HCT116 (cell line): Measurements from ENCODE around the gene ZNF521. TPM values are rescaled to one million over a fixed set of nuclear protein-coding genes. Genes with fewer than 3 reads are reported as not detected.

Source experiments
- ATAC-seq: fragments of 200-7000 bp; cut with Tn5 transposase; 2 replicates; pipeline ENCODE4 v1.9.1; 2020; ENCODE audit warnings: mild to moderate bottlenecking, moderate library complexity
- BruUV-seq: library from RNA; stranded (reverse); fragments of 400-500 nt; replicated peaks from 2 replicates; lab custom pipeline; 2021; lab: Mats Ljungman, UMichigan
- CTCF ChIA-PET: fragments of 300-600 bp; sonication (Branson Sonifier 250); formaldehyde crosslinking; loops from one replicate; lab custom pipeline; 2021; ENCODE audit warnings: antibody characterized with exemption; lab: Charles Lee
- POLR2A ChIA-PET: fragments of 300-600, 350-600 bp; sonication (Branson Sonifier 250); formaldehyde crosslinking; loops from one replicate; lab custom pipeline; 2021; ENCODE audit warnings: antibody characterized with exemption; lab: Charles Lee
- RAD21 ChIA-PET, 2 experiments: fragments of 300-600 bp; sonication (Branson Sonifier 250); formaldehyde crosslinking; loops; one replicate each; lab custom pipeline; 2023; ENCODE audit warnings: low total read pairs in 2 of 2; ENCODE audit not compliant: uncharacterized antibody in 2 of 2, unreplicated experiment in 2 of 2, low non-redundant PET in 1 of 2; lab: Charles Lee
- DNase-seq: peaks from one replicate; pipeline ENCODE4 v3.0.0-alpha.2; 2010; ENCODE audit warnings: low read depth, low spot score
- H2AFZ ChIP-seq: fragments of 200-600 bp; shearing (Covaris generic), sonication (generic); 2 replicates; pipeline ENCODE4 v1.6.1; 2017; ENCODE audit warnings: low read depth, mixed run types, mixed read lengths, antibody characterized with exemption, low read length; ENCODE audit not compliant: poor library complexity, severe bottlenecking
- H3K27ac ChIP-seq: 2 replicates; pipeline ENCODE4 v1.5.1; 2012; ENCODE audit warnings: low read depth, low read length
- H3K27me3 ChIP-seq: fragments of 200-600 bp; sonication (generic); 2 replicates; pipeline ENCODE4 v1.6.1; 2016; ENCODE audit warnings: mixed run types, low read length, mixed read lengths; ENCODE audit not compliant: insufficient read depth
- H3K36me3 ChIP-seq, 2 experiments: fragments of 200-500 bp in 1 of 2; fragments of 200-600 bp in 1 of 2; sonication (Bioruptor generic) in 1 of 2; sonication (generic) in 1 of 2; 2 replicates each; pipeline versions ENCODE4 v1.5.1 to v1.6.1; 2014 to 2016; ENCODE audit warnings: low read length in 2 of 2, inconsistent platforms in 1 of 2, mixed read lengths in 1 of 2, mixed run types in 1 of 2; ENCODE audit not compliant: insufficient read depth in 2 of 2, control insufficient read depth in 1 of 2
- H3K4me1 ChIP-seq, 2 experiments: fragments of 200-600 bp in 1 of 2; sonication (generic) in 1 of 2; 2 replicates each; pipeline versions ENCODE4 v1.5.1 to v1.6.1; 2012 to 2017; ENCODE audit warnings: low read length in 2 of 2, inconsistent platforms in 1 of 2, mild to moderate bottlenecking in 1 of 2, mixed read lengths in 1 of 2, mixed run types in 1 of 2, moderate library complexity in 1 of 2; ENCODE audit not compliant: insufficient read depth in 2 of 2, control insufficient read depth in 1 of 2
- H3K4me2 ChIP-seq: fragments of 200-600 bp; sonication (generic); 2 replicates; pipeline ENCODE4 v1.6.1; 2017; ENCODE audit warnings: mixed run types, low read length, mixed read lengths
- H3K4me3 ChIP-seq, 2 experiments: fragments of 200-600 bp in 1 of 2; sonication (generic) in 1 of 2; replicated peaks in 1 of 2; 2 replicates each; pipeline ENCODE4 v1.5.1; 2011 to 2016; ENCODE audit warnings: low read length in 2 of 2, control low read depth in 1 of 2, low read depth in 1 of 2, mild to moderate bottlenecking in 1 of 2, mixed read lengths in 1 of 2, mixed run types in 1 of 2
- H3K79me2 ChIP-seq: fragments of 200-600 bp; sonication (generic); 2 replicates; pipeline ENCODE4 v1.6.1; 2017; ENCODE audit warnings: mild to moderate bottlenecking, mixed run types, low read length, moderate library complexity, mixed read lengths; ENCODE audit not compliant: insufficient read depth
- H3K9ac ChIP-seq: fragments of 200-600 bp; sonication (generic); 2 replicates; pipeline ENCODE4 v1.6.1; 2016; ENCODE audit warnings: low read length, mixed read lengths
- H3K9me2 ChIP-seq: fragments of 200-600 bp; sonication (generic), shearing (Covaris generic); 2 replicates; pipeline ENCODE4 v1.6.1; 2017; ENCODE audit warnings: mixed run types, mild to moderate bottlenecking, moderate library complexity; ENCODE audit not compliant: insufficient read depth
- H3K9me3 ChIP-seq, 2 experiments: fragments of 200-500 bp in 1 of 2; fragments of 200-600 bp in 1 of 2; sonication (Bioruptor generic) in 1 of 2; sonication (generic) in 1 of 2; 2 replicates each; pipeline ENCODE4 v1.6.1; 2014 to 2017; ENCODE audit warnings: low read length in 2 of 2, mixed read lengths in 2 of 2, inconsistent platforms in 1 of 2, low read depth in 1 of 2, mild to moderate bottlenecking in 1 of 2, mixed run types in 1 of 2, moderate library complexity in 1 of 2; ENCODE audit not compliant: control insufficient read depth in 1 of 2, insufficient read depth in 1 of 2
- H4K20me1 ChIP-seq: fragments of 200-600 bp; sonication (generic), shearing (Covaris generic); 2 replicates; pipeline ENCODE4 v1.6.1; 2017; ENCODE audit warnings: mixed run types, mild to moderate bottlenecking, moderate library complexity; ENCODE audit not compliant: insufficient read depth
- ELF1 ChIP-seq: IDR thresholded peaks from 2 replicates; pipeline ENCODE4 v1.6.1; 2012; ENCODE audit warnings: low read depth, borderline replicate concordance
- EZH2 ChIP-seq: fragments of 200-600 bp; sonication (generic); IDR thresholded peaks from 2 replicates; pipeline ENCODE4 v1.6.1; 2017; ENCODE audit warnings: antibody characterized with exemption, mixed run types
- EZH2phosphoT487 ChIP-seq: fragments of 200-600 bp; IDR thresholded peaks from 2 replicates; pipeline ENCODE4 v1.6.1; 2018; ENCODE audit warnings: antibody characterized with exemption, borderline replicate concordance
- FOSL1 ChIP-seq: IDR thresholded peaks from 2 replicates; pipeline ENCODE4 v1.6.1; 2012; ENCODE audit warnings: low read depth
- MAX ChIP-seq: IDR thresholded peaks from 2 replicates; pipeline ENCODE4 v1.6.1; 2012
- POLR2A ChIP-seq: IDR thresholded peaks from 2 replicates; pipeline ENCODE4 v1.7.0; 2011; ENCODE audit warnings: borderline replicate concordance; ENCODE audit not compliant: insufficient read depth, insufficient read length; ENCODE audit errors: extremely low read depth
- POLR2AphosphoS5 ChIP-seq: IDR thresholded peaks from 2 replicates; pipeline ENCODE4 v1.6.1; 2011; ENCODE audit warnings: mild to moderate bottlenecking, low read depth, low read length, moderate library complexity
- SIN3A ChIP-seq: IDR thresholded peaks from 2 replicates; pipeline ENCODE4 v1.6.1; 2012; ENCODE audit warnings: low read depth
- SRF ChIP-seq: IDR thresholded peaks from 2 replicates; pipeline ENCODE4 v1.6.1; 2012; ENCODE audit warnings: low read depth
- YY1 ChIP-seq: IDR thresholded peaks from 2 replicates; pipeline ENCODE4 v1.6.1; 2011; ENCODE audit warnings: low read length, low read depth, moderate library complexity, mild to moderate bottlenecking; ENCODE audit not compliant: insufficient replicate concordance; ENCODE audit errors: extremely low read depth
- ZFX ChIP-seq: fragments of 450-650 bp; IDR thresholded peaks from 2 replicates; pipeline ENCODE4 v1.6.1; 2017
- ZNF274 ChIP-seq: fragments of 200-500 bp; sonication (Bioruptor generic); IDR thresholded peaks from 2 replicates; pipeline ENCODE4 v1.6.1; 2014; ENCODE audit warnings: mild to moderate bottlenecking, low read depth, low read length, inconsistent platforms
- intact Hi-C: fragments of 100-400 bp; cut with micrococcal nuclease; formaldehyde crosslinking; loops from 2 replicates; pipeline ENCODE4 v1.10.0; 2022
- total RNA-seq: library from RNA; stranded (reverse); gene quantifications from one replicate; pipeline ENCODE4 v1.2.1, GENCODE V29; 2021; ENCODE audit not compliant: unreplicated experiment
- TF ChIP-seq, protein P1 (sequence below), 3 experiments: fragments of 200-600 bp in 1 of 3; sonication (generic) in 1 of 3; IDR thresholded peaks in 2 of 3; conservative IDR thresholded peaks in 1 of 3; 2 replicates each; pipeline ENCODE4 v1.5.1; 2012 to 2017; ENCODE audit warnings: low read depth in 2 of 3, low read length in 2 of 3, antibody characterized with exemption in 1 of 3, borderline replicate concordance in 1 of 3, control low read depth in 1 of 3, mild to moderate bottlenecking in 1 of 3, mixed read lengths in 1 of 3, mixed run types in 1 of 3, moderate library complexity in 1 of 3; ENCODE audit not compliant: insufficient read depth in 1 of 3
- TF ChIP-seq, protein P2 (sequence below): IDR thresholded peaks from 2 replicates; pipeline ENCODE4 v1.6.1; 2011; ENCODE audit warnings: mild to moderate bottlenecking, low read length, moderate library complexity; ENCODE audit not compliant: insufficient replicate concordance; ENCODE audit errors: extremely low read depth

The ZNF521 gene
- total RNA-seq, 1 experiment from 2014 or later, result 0.10 TPM

DNA sequence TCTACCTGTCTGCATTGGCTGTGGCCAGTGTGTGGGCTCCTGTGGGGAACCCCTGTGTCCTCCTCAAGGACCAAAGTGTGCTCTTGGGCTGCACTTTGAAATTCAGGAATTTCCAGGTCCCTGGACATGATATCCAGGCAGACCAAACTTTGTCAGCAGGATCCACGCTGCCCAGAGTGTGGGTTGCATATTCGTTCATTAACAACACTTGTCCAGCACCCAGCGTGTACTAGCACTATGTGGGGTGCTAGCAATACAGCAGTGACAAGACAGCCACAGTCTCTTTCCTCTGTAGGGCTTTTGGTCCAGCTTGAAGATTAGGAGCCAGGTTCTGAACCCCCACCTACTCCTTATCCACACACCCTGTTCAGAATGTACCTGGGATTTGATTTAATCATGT lies 304.5 kb downstream of the ZNF521 start:
- H3K4me1 ChIP-seq, result no peaks in the 10 kb centered on the region
- ChIA-PET POLR2A (no interaction called here), CTCF (no interaction called here), RAD21 (no interaction called here)
- H4K20me1 ChIP-seq, result no peaks in the 10 kb centered on the region
- no TSS peak for BruUV-seq
- intact Hi-C loops, result no loop called here
- no peak overlapping the region for H3K4me2 ChIP-seq
- H2AFZ ChIP-seq, result no peak overlapping the region
- no peaks in the 10 kb centered on the region for H3K27me3 ChIP-seq
- H3K36me3 ChIP-seq, result no peaks in the 10 kb centered on the region
- ATAC-seq (no peak), DNase-seq (no peak)
- H3K4me3 ChIP-seq, result no peak overlapping the region
- no peak overlapping the region for H3K9ac ChIP-seq
- H3K9me3 ChIP-seq, result no peaks in the 10 kb centered on the region
- no peak overlapping the region for H3K27ac ChIP-seq
- no peaks in the 10 kb centered on the region for H3K79me2 ChIP-seq
- H3K9me2 ChIP-seq, result no peaks in the 10 kb centered on the region
- TF ChIP-seq ELF1 (no peak), SIN3A (no peak), POLR2AphosphoS5 (no peak)

DNA sequence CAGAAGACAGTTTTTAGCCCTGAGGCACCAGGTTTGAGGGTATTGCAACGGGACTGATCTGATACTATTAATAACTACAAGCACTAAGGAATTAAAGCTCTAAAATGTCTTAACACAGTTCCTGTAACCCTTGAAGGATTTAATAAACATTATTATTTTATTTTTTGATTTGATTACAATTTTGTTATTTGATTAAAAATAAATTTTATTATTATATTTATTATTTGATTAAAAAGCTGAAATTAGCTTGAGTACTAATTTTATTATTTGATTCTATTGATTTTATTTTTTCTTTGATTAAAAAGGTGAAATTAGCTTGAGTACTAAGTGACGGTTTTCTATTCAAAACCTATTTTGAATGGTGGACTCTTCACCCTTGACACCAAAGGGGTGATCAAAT lies 307.3 kb downstream of the ZNF521 start:
- no peak for TF ChIP-seq EZH2phosphoT487
- TF ChIP-seq SRF, result no peak
- TF ChIP-seq SIN3A, result no peak
- TF ChIP-seq ZNF274, result no peak
- TF ChIP-seq ZFX, result no peak
- no peak for TF ChIP-seq FOSL1
- no peak for TF ChIP-seq POLR2AphosphoS5
- TF ChIP-seq EZH2, result no peak
- TF ChIP-seq, protein P1, sequence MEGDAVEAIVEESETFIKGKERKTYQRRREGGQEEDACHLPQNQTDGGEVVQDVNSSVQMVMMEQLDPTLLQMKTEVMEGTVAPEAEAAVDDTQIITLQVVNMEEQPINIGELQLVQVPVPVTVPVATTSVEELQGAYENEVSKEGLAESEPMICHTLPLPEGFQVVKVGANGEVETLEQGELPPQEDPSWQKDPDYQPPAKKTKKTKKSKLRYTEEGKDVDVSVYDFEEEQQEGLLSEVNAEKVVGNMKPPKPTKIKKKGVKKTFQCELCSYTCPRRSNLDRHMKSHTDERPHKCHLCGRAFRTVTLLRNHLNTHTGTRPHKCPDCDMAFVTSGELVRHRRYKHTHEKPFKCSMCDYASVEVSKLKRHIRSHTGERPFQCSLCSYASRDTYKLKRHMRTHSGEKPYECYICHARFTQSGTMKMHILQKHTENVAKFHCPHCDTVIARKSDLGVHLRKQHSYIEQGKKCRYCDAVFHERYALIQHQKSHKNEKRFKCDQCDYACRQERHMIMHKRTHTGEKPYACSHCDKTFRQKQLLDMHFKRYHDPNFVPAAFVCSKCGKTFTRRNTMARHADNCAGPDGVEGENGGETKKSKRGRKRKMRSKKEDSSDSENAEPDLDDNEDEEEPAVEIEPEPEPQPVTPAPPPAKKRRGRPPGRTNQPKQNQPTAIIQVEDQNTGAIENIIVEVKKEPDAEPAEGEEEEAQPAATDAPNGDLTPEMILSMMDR (IDR thresholded peaks at IDR 0.05 in 2 of 3, conservative IDR thresholded peaks at IDR 0.05 in 1 of 3; ENCODE audit: borderline replicate concordance in 1 of 3, insufficient read depth in 1 of 3, low read depth in 2 of 3, low read length in 2 of 3), result no peak
- no peak for TF ChIP-seq MAX
- TF ChIP-seq YY1, result no peak
- TF ChIP-seq, protein P2, sequence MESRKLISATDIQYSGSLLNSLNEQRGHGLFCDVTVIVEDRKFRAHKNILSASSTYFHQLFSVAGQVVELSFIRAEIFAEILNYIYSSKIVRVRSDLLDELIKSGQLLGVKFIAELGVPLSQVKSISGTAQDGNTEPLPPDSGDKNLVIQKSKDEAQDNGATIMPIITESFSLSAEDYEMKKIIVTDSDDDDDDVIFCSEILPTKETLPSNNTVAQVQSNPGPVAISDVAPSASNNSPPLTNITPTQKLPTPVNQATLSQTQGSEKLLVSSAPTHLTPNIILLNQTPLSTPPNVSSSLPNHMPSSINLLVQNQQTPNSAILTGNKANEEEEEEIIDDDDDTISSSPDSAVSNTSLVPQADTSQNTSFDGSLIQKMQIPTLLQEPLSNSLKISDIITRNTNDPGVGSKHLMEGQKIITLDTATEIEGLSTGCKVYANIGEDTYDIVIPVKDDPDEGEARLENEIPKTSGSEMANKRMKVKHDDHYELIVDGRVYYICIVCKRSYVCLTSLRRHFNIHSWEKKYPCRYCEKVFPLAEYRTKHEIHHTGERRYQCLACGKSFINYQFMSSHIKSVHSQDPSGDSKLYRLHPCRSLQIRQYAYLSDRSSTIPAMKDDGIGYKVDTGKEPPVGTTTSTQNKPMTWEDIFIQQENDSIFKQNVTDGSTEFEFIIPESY, result no peak
- TF ChIP-seq POLR2A, result no peak
- Histone ChIP-seq H3K27me3 (no peaks in the 10 kb centered on the region), H2AFZ (no peak overlapping the region), H3K4me2 (no peak overlapping the region), H3K9me2 (no peaks in the 10 kb centered on the region), H3K4me3 (no peak overlapping the region), H3K79me2 (no peaks in the 10 kb centered on the region), H4K20me1 (no peaks in the 10 kb centered on the region), H3K4me1 (no peaks in the 10 kb centered on the region), H3K9ac (no peak overlapping the region), H3K9me3 (no peaks in the 10 kb centered on the region), H3K27ac (no peak overlapping the region), H3K36me3 (no peaks in the 10 kb centered on the region)
- DNase-seq (no peak), ATAC-seq (no peak)
- CTCF ChIA-PET, result no interaction called here
- POLR2A ChIA-PET, result no interaction called here
- BruUV-seq, result no TSS peak
- RAD21 ChIA-PET, result no interaction called here
- intact Hi-C loops, result no loop called here
